Measurements from ENCODE around the gene ATP1A2. TPM values are rescaled to one million over a fixed set of nuclear protein-coding genes. Genes with fewer than 3 reads are reported as not detected.

ATP1A2 gene
- total and polyA plus RNA-seq, 4 donors = 1.1 to 7.9 (median 3.1) TPM

GRCh38 chr1:160081261-160081936 is 34.2 kb upstream of the ATP1A2 start, which contains the start of gene KCNJ9:
KCNJ9 (plus strand) TSS chr1:160081538; CDS start chr1:160084031, 2,493 bp downstream.
- H3K4me1 ChIP-seq (ENCODE audit: control insufficient read depth in 5 of 5, insufficient read depth in 5 of 5, low read length in 5 of 5) = peaks cover 0 to 6% (median 0%) of the 10 kb centered on the region in 5 donors
- no peak within 1 kb of the TSS for H3K4me3 ChIP-seq
- 18 to 22% methylated on average over 14 of the region's 14 CpGs for WGBS, 2 donors
- H3K27me3 ChIP-seq (ENCODE audit: control insufficient read depth in 3 of 3, insufficient read depth in 3 of 3, low read length in 2 of 3) = peaks cover 0 to 68% (median 43%) of the 10 kb centered on the region in 3 donors
- H3K36me3 ChIP-seq (ENCODE audit: control insufficient read depth in 4 of 4, insufficient read depth in 4 of 4, low read length in 4 of 4) = no peaks in the 10 kb centered on the region
- DNase-seq (no peak), ATAC-seq (ENCODE audit: insufficient read depth, low FRiP score) (no peak)
- H3K9ac ChIP-seq (ENCODE audit: insufficient read depth in 1 of 2, low read length in 2 of 2) = no peak within 1 kb of the TSS
- H3K9me3 ChIP-seq (ENCODE audit: control insufficient read depth in 4 of 4, insufficient read depth in 3 of 4, low read length in 3 of 4) = no peaks in the 10 kb centered on the region
- H3K27ac ChIP-seq (ENCODE audit: low read depth in 1 of 2, low read length in 1 of 2) = no peak within 1 kb of the TSS
- TF ChIP-seq, protein P1, sequence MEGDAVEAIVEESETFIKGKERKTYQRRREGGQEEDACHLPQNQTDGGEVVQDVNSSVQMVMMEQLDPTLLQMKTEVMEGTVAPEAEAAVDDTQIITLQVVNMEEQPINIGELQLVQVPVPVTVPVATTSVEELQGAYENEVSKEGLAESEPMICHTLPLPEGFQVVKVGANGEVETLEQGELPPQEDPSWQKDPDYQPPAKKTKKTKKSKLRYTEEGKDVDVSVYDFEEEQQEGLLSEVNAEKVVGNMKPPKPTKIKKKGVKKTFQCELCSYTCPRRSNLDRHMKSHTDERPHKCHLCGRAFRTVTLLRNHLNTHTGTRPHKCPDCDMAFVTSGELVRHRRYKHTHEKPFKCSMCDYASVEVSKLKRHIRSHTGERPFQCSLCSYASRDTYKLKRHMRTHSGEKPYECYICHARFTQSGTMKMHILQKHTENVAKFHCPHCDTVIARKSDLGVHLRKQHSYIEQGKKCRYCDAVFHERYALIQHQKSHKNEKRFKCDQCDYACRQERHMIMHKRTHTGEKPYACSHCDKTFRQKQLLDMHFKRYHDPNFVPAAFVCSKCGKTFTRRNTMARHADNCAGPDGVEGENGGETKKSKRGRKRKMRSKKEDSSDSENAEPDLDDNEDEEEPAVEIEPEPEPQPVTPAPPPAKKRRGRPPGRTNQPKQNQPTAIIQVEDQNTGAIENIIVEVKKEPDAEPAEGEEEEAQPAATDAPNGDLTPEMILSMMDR (IDR thresholded peaks at IDR 0.05; ENCODE audit: control extremely low read depth, extremely low read depth) = no peak

GRCh38 chr1:160082487-160082886 is 33.1 kb upstream of the ATP1A2 start:
- DNase-seq (no peak), ATAC-seq (ENCODE audit: insufficient read depth, low FRiP score) (no peak)
- TF ChIP-seq, protein P1 (IDR thresholded peaks at IDR 0.05; ENCODE audit: control extremely low read depth, extremely low read depth) = no peak
- peaks cover 0 to 62% (median 43%) of the 10 kb centered on the region in 3 donors for H3K27me3 ChIP-seq (ENCODE audit: control insufficient read depth in 3 of 3, insufficient read depth in 3 of 3, low read length in 2 of 3)
- peaks cover 0 to 3% (median 0%) of the 10 kb centered on the region in 4 donors for H3K36me3 ChIP-seq (ENCODE audit: control insufficient read depth in 4 of 4, insufficient read depth in 4 of 4, low read length in 4 of 4)
- H3K4me3 ChIP-seq = no peak overlapping the region
- no peaks in the 10 kb centered on the region for H3K9me3 ChIP-seq (ENCODE audit: control insufficient read depth in 4 of 4, insufficient read depth in 3 of 4, low read length in 3 of 4)
- peaks cover 0 to 6% (median 0%) of the 10 kb centered on the region in 5 donors for H3K4me1 ChIP-seq (ENCODE audit: control insufficient read depth in 5 of 5, insufficient read depth in 5 of 5, low read length in 5 of 5)
- no peak overlapping the region for H3K27ac ChIP-seq (ENCODE audit: low read depth in 1 of 2, low read length in 1 of 2)
- no peak overlapping the region for H3K9ac ChIP-seq (ENCODE audit: insufficient read depth in 1 of 2, low read length in 2 of 2)
- 54 to 71% methylated on average over 2 of the region's 2 CpGs for WGBS, 2 donors

- DNase-seq (no peak), ATAC-seq (ENCODE audit: insufficient read depth, low FRiP score) (no peak)
- Histone ChIP-seq H3K27me3 (ENCODE audit: control insufficient read depth in 3 of 3, insufficient read depth in 3 of 3, low read length in 2 of 3) (peaks cover 0 to 58% (median 43%) of the 10 kb centered on the region in 3 donors), H3K36me3 (ENCODE audit: control insufficient read depth in 4 of 4, insufficient read depth in 4 of 4, low read length in 4 of 4) (peaks cover 0 to 3% (median under 1%) of the 10 kb centered on the region in 4 donors), H3K9me3 (ENCODE audit: control insufficient read depth in 4 of 4, insufficient read depth in 3 of 4, low read length in 3 of 4) (no peaks in the 10 kb centered on the region), H3K4me3 (no peak overlapping the region), H3K9ac (ENCODE audit: insufficient read depth in 1 of 2, low read length in 2 of 2) (no peak overlapping the region), H3K27ac (ENCODE audit: low read depth in 1 of 2, low read length in 1 of 2) (no peak overlapping the region), H3K4me1 (ENCODE audit: control insufficient read depth in 5 of 5, insufficient read depth in 5 of 5, low read length in 5 of 5) (peaks cover 0 to 6% (median 0%) of the 10 kb centered on the region in 5 donors)
- 75 to 83% methylated on average over 3 of the region's 3 CpGs for WGBS, 2 donors
- TF ChIP-seq, protein P1 (IDR thresholded peaks at IDR 0.05; ENCODE audit: control extremely low read depth, extremely low read depth) = no peak
These were observed 32.6 kb upstream of the ATP1A2 start for GRCh38 chr1:160082926-160083325.

All from lung (tissue), 12 donors.